HG03354 (cell line): ENCODE results near the gene TBCK.
"Not testable (repeated sequence)": the region's sequence is repeated elsewhere in the genome, so short reads cannot be mapped to it uniquely, and the experiment has no call there.

Source experiments
- ATAC-seq: cut with Tn5 transposase; IDR thresholded peaks from one replicate; pipeline ENCODE4 v1.9.1; 2021; ENCODE audit warnings: mild to moderate bottlenecking; ENCODE audit not compliant: unreplicated experiment, poor library complexity, severe bottlenecking

The TBCK gene

GRCh38 chr4:106142616-106143127, 173.3 kb downstream of the TBCK start:
- ATAC-seq = no peak

- ATAC-seq = no peak
These were observed 175.4 kb downstream of the TBCK start for GRCh38 chr4:106140601-106141000.

- ATAC-seq = no peak
These were observed 179.2 kb downstream of the TBCK start for GRCh38 chr4:106136777-106137331.

- ATAC-seq = no peak
These were observed 184.0 kb downstream of the TBCK start for GRCh38 chr4:106132045-106132444.

- peak; percentile 62 for ATAC-seq
These were observed 189.9 kb downstream of the TBCK start for GRCh38 chr4:106126062-106126461.

GRCh38 chr4:106119949-106120555, 196.0 kb downstream of the TBCK start:
- ATAC-seq = not testable (repeated sequence)

- no peak for ATAC-seq
These were observed 200.0 kb downstream of the TBCK start for GRCh38 chr4:106116025-106116424.

- ATAC-seq = no peak
These were observed 201.7 kb downstream of the TBCK start for GRCh38 chr4:106114270-106114669.

GRCh38 chr4:106111778-106112469, 204.1 kb downstream of the TBCK start:
- not testable (repeated sequence) for ATAC-seq

- ATAC-seq = no peak
These were observed 206.1 kb downstream of the TBCK start for GRCh38 chr4:106109929-106110328.

- no peak for ATAC-seq
These were observed 210.3 kb downstream of the TBCK start for GRCh38 chr4:106105697-106106096.

GRCh38 chr4:106104276-106104675, 211.7 kb downstream of the TBCK start:
- no peak for ATAC-seq

GRCh38 chr4:106096454-106096853, 219.6 kb downstream of the TBCK start:
- no peak for ATAC-seq

- no peak for ATAC-seq
These were observed 220.6 kb downstream of the TBCK start for GRCh38 chr4:106095408-106095807.

GRCh38 chr4:106092361-106093040, 223.5 kb downstream of the TBCK start:
- no peak for ATAC-seq

GRCh38 chr4:106090826-106091225, 225.2 kb downstream of the TBCK start:
- ATAC-seq = no peak

GRCh38 chr4:106083065-106083464, 232.9 kb downstream of the TBCK start:
- no peak for ATAC-seq

- ATAC-seq = no peak
These were observed 235.6 kb downstream of the TBCK start for GRCh38 chr4:106080376-106080775.

GRCh38 chr4:106079616-106080015, 236.4 kb downstream of the TBCK start:
- ATAC-seq = no peak

GRCh38 chr4:106065018-106065417, 251.0 kb downstream of the TBCK start:
- ATAC-seq = no peak
